ENCODE data around the gene ALOX5.

Gene ALOX5

DNA sequence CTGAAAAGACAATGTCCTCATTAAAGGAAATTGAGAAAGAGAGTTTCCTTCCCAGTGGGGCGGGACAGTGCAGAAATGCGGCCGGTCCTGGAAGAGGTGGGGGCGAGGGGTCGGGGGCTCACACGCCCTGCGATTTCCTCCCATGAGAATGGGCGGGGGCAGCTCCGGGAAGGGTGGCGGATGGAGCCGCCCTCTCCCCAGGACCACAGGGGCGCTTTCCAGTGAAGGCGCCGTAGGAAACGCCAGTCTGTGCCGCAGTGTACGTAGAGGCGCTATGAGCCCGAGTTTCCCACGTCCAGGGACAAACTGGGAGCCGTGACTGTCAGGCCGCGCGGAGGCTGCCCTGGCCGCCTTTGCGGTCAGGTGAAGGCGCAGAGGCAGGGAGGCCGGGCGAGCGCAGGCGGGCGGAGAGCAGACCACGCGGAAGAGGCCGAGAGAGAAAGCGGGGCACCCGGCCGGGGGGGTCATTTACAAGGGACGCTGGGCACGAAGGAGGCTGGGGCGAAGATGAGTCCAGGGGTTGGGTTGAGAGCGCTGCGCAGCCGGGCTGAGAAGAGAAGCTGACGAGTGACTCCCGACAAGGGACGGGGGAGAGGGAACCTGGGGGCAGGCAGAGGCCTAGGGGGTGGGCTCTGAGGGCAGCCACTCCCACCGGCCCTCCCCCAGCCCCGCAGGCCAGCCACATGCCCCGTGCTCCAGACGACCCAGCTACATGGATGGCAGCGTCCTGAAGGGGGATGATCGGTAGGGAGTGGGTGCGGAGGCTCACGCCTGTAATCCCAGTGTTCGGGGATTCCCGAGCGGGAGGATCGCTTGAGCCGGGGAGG, 45.0 kb downstream of the ALOX5 start:
- no peaks in the 10 kb centered on the region for H3K9me3 ChIP-seq (ENCODE audit: control insufficient read depth, low read length)
- H3K27ac ChIP-seq (ENCODE audit: low read depth, low read length, severe bottlenecking): peak overlapping the region; percentile 67
- peaks cover 3% of the 10 kb centered on the region for H3K4me1 ChIP-seq (ENCODE audit: control insufficient read depth, insufficient read depth, low read length, poor library complexity, severe bottlenecking)
- WGBS, 2 experiments (ENCODE audit: insufficient coverage in 2 of 2): 3% methylated on average over 48 to 50 of the region's 60 CpGs
- peak overlapping the region; percentile 52 for H3K4me3 ChIP-seq (ENCODE audit: extremely low read depth, insufficient read depth, low read length, poor library complexity, severe bottlenecking)
- no peaks in the 10 kb centered on the region for H3K36me3 ChIP-seq (ENCODE audit: control insufficient read depth, insufficient read depth, low read length)

DNA sequence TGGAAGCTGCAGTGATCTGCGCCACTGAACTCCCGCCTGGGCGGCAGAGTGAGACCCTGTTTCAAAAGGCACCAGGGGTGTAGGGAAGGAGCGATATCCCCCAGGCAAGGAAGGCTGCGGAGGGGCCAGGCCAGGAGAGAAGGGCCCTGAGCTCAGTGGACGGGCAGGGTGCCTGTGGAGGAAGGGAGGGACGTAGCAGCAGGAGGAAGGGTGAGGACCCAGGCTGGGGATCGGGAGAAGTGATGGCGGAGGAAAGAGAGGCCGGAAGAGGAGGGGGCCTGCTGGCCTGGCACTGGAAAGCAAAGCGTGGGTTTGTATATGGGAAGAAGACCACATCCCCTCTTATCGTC, 45.6 kb downstream of the ALOX5 start:
- Histone ChIP-seq H3K27ac (ENCODE audit: low read depth, low read length, severe bottlenecking) (peak overlapping the region; percentile 67), H3K36me3 (ENCODE audit: control insufficient read depth, insufficient read depth, low read length) (no peaks in the 10 kb centered on the region), H3K4me1 (ENCODE audit: control insufficient read depth, insufficient read depth, low read length, poor library complexity, severe bottlenecking) (peaks cover 3% of the 10 kb centered on the region), H3K9me3 (ENCODE audit: control insufficient read depth, low read length) (no peaks in the 10 kb centered on the region), H3K4me3 (ENCODE audit: extremely low read depth, insufficient read depth, low read length, poor library complexity, severe bottlenecking) (peak overlapping the region; percentile 52)
- 7 to 24% methylated on average over 5 to 8 of the region's 12 CpGs for WGBS, 2 experiments (ENCODE audit: insufficient coverage in 2 of 2)

DNA sequence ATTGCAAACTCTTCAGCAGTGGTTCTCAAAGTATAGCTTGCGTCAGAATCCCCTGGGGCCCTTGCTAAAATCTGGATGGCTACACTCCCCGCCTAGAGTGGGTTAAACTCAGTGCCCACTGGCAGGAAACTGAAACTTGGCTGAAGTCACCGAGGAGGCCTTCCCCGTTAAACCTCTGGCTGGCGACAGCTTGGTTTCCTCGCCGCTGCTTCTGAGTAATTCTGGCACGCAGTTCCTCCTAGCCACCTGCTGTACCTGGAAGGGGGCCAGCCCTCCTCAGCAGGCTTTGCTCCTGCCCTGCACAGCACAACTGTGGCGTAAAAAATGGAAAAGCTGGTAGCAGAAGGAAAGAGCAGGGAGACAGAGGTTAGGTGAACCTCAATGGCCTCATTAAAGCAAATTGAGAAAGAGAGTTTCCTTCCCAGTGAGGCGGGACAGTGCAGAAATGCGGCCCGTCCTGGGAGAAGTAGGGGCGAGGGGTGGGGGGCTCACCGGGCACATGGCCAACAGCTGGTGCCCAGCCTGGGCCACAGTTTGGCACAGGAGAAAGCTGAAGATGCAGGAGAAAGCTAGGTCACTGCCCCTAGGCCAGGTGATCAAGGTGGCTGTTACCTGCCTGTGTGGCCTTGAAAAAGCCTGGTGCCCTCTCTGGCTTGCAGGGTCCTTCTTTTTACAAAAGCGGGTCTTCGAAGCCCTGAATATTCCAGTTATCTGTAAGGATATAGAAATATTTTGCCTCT, 46.6 kb downstream of the ALOX5 start:
- H3K4me1 ChIP-seq (ENCODE audit: control insufficient read depth, insufficient read depth, low read length, poor library complexity, severe bottlenecking): peaks cover 3% of the 10 kb centered on the region
- WGBS, 2 experiments (ENCODE audit: insufficient coverage in 2 of 2): 86 to 93% methylated on average over 14 of the region's 16 CpGs
- no peak overlapping the region for H3K4me3 ChIP-seq (ENCODE audit: extremely low read depth, insufficient read depth, low read length, poor library complexity, severe bottlenecking)
- H3K36me3 ChIP-seq (ENCODE audit: control insufficient read depth, insufficient read depth, low read length): no peaks in the 10 kb centered on the region
- no peak overlapping the region for H3K27ac ChIP-seq (ENCODE audit: low read depth, low read length, severe bottlenecking)
- H3K9me3 ChIP-seq (ENCODE audit: control insufficient read depth, low read length): no peaks in the 10 kb centered on the region

DNA sequence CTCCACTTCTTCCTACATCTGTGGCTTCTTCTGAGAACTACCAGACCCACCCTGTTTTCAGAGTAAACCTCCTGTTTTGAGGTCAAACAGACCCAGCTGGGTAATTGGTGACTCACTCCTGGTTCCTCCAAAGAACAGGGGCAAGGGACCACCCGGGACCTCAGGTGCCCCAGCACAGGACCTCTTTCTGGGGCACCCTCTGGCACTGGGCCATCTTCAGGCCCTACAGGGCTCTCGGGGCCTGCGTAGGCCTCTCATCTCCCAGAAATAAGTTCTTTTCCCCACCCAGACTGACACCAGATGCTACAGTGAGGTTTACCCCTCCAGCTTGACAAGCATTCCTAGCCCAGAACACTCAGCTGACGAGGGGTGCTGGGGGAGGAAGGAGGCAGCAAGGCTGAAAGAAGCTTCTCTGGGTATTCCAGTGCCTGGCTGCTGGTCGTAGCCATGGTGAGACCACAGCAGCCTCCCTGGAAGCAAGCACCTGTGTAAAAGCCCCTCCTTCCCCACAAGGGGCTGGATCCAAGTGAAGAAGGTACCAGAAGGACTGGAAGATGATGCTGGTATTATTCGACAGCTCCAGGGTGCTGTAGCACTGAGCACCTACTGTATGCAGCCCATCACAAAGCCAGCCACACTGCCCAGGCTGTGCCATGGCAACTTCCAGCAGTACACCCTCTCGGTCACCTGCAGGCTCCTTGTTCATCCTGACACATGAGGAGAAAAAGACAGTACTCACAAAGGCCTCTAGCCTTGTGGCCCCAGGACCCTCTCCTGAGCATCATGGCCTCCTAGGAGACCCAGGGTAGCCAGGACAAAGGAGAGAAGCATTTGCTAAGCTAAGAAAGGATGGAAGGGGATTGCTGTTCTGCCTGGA, 47.4 kb downstream of the ALOX5 start:
- H3K4me3 ChIP-seq (ENCODE audit: extremely low read depth, insufficient read depth, low read length, poor library complexity, severe bottlenecking): no peak overlapping the region
- H3K4me1 ChIP-seq (ENCODE audit: control insufficient read depth, insufficient read depth, low read length, poor library complexity, severe bottlenecking): peaks cover 3% of the 10 kb centered on the region
- WGBS, 2 experiments (ENCODE audit: insufficient coverage in 2 of 2): 84 to 100% methylated on average over 3 to 6 of the region's 7 CpGs
- H3K27ac ChIP-seq (ENCODE audit: low read depth, low read length, severe bottlenecking): no peak overlapping the region
- H3K36me3 ChIP-seq (ENCODE audit: control insufficient read depth, insufficient read depth, low read length): no peaks in the 10 kb centered on the region
- no peaks in the 10 kb centered on the region for H3K9me3 ChIP-seq (ENCODE audit: control insufficient read depth, low read length)

DNA sequence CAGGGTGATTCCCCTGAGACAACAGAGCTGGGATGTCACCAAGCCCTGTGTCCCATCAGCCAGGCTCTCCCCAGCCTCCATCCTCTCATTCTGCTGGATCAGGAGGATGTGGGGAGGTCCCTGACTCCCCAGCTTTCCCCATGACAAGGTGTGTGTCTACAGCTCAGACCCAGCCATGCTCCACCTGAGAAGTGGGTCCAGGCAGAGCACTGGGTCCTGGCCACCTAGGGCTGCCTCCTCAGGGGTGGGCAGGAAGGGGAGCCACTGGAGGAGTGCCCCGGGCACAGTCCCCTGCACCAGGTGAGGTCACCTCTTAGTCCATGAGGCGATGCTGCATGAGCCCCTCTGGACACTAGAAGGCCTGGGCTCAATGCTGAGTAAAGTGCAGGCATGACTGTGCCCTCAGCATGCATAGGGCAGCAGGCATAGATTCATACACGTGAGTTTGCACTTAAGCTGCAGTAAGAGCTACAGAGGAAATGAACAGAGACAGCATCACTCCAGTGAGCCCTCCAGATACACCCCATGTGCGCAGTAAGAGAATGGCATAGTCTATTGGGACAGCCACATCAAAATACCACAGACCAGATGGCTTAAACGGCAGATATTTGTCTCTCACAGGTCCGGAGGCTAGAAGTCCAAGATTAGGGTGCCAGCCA, 48.3 kb downstream of the ALOX5 start:
- WGBS, 2 experiments (ENCODE audit: insufficient coverage in 2 of 2): 83 to 90% methylated on average over 5 to 6 of the region's 6 CpGs
- Histone ChIP-seq H3K27ac (ENCODE audit: low read depth, low read length, severe bottlenecking) (no peak overlapping the region), H3K4me1 (ENCODE audit: control insufficient read depth, insufficient read depth, low read length, poor library complexity, severe bottlenecking) (peaks cover 3% of the 10 kb centered on the region), H3K9me3 (ENCODE audit: control insufficient read depth, low read length) (no peaks in the 10 kb centered on the region), H3K36me3 (ENCODE audit: control insufficient read depth, insufficient read depth, low read length) (no peaks in the 10 kb centered on the region), H3K4me3 (ENCODE audit: extremely low read depth, insufficient read depth, low read length, poor library complexity, severe bottlenecking) (no peak overlapping the region)

DNA sequence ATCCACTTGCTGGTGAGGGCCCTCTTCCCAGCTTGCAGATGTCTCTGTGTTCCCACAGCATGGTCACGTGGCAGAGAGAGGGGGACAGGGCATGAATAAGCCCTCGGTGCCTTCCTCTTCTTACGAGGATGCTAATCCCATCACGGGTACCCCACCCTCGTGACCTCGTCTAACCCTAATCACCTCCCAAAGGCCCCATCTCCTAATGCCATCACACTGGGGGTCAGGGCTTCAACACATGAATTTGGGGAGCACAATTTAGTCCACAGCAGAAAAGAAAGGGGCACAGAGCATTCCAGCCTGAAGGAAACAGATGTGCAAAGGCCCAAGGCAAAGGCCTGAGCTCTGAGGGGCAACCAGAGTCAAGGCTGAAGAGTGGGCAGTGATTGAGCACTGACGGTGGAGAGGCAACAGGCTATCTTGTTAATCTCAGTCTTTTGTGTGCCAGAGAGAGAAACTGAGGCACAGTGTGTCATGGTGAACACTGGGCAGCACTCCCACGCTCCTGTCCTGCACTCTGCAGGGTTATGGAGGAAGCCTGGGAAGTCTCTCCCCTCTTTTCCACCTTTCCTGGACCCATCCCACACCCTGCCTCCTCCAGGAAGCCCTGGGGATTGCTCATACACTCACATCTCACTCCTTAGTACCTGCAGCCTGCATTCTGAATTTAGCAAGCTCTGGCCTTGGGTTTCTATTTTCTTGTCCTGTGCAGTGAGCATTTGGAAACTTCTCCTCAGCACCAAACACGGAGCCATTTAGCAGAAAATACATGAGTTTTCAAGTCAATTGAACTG, 49.0 kb downstream of the ALOX5 start:
- Histone ChIP-seq H3K4me1 (ENCODE audit: control insufficient read depth, insufficient read depth, low read length, poor library complexity, severe bottlenecking) (peaks cover 3% of the 10 kb centered on the region), H3K36me3 (ENCODE audit: control insufficient read depth, insufficient read depth, low read length) (no peaks in the 10 kb centered on the region), H3K4me3 (ENCODE audit: extremely low read depth, insufficient read depth, low read length, poor library complexity, severe bottlenecking) (no peak overlapping the region), H3K9me3 (ENCODE audit: control insufficient read depth, low read length) (no peaks in the 10 kb centered on the region), H3K27ac (ENCODE audit: low read depth, low read length, severe bottlenecking) (no peak overlapping the region)
- 90 to 91% methylated on average over 3 to 7 of the region's 9 CpGs for whole genome bisulfite sequencing, 2 experiments (ENCODE audit: insufficient coverage in 2 of 2)

- H3K27ac ChIP-seq (ENCODE audit: low read depth, low read length, severe bottlenecking): no peak overlapping the region
- H3K4me3 ChIP-seq (ENCODE audit: extremely low read depth, insufficient read depth, low read length, poor library complexity, severe bottlenecking): no peak overlapping the region
- H3K9me3 ChIP-seq (ENCODE audit: control insufficient read depth, low read length): no peaks in the 10 kb centered on the region
- H3K4me1 ChIP-seq (ENCODE audit: control insufficient read depth, insufficient read depth, low read length, poor library complexity, severe bottlenecking): peaks cover 3% of the 10 kb centered on the region
- H3K36me3 ChIP-seq (ENCODE audit: control insufficient read depth, insufficient read depth, low read length): no peaks in the 10 kb centered on the region
- WGBS, 2 experiments (ENCODE audit: insufficient coverage in 2 of 2): 89 to 93% methylated on average over 5 to 6 of the region's 7 CpGs
Measured at GRCh38 chr10:45423976-45424499, 50.0 kb downstream of the ALOX5 start.

DNA sequence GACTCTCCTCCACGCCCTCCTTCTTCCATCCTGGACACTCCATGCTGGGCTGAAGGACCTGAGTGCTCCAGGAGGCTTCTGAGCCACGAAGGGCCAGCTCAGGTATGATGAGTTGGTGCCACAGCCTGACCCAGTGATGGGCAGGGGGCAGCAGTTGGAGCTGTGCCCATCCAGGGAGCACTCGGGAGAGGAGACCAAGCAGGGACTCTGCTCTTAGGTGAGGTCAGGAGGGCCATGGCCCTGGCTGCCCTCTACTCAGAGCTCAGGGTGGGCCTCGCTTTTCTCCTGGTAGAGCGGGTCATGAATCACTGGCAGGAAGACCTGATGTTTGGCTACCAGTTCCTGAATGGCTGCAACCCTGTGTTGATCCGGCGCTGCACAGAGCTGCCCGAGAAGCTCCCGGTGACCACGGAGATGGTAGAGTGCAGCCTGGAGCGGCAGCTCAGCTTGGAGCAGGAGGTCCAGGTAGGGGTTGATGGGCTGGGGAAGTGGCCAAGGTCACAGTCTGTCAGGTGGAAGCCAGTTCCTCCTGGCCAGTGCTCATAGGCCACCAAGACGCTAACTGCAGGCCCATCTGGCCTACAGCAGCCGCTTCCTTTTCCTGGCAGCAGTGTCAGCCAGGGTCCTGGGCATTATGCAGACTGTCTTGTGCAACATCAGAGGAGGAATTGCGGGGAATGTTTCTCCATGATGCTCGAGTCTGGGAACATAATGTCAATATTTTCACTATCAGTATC, 50.8 kb downstream of the ALOX5 start:
- 87 to 91% methylated on average over 12 to 13 of the region's 15 CpGs for WGBS, 2 experiments (ENCODE audit: insufficient coverage in 2 of 2)
- no peaks in the 10 kb centered on the region for H3K9me3 ChIP-seq (ENCODE audit: control insufficient read depth, low read length)
- peaks cover 1% of the 10 kb centered on the region for H3K4me1 ChIP-seq (ENCODE audit: control insufficient read depth, insufficient read depth, low read length, poor library complexity, severe bottlenecking)
- no peak overlapping the region for H3K4me3 ChIP-seq (ENCODE audit: extremely low read depth, insufficient read depth, low read length, poor library complexity, severe bottlenecking)
- no peak overlapping the region for H3K27ac ChIP-seq (ENCODE audit: low read depth, low read length, severe bottlenecking)
- no peaks in the 10 kb centered on the region for H3K36me3 ChIP-seq (ENCODE audit: control insufficient read depth, insufficient read depth, low read length)
